HEK293T (cell line): Measurements from ENCODE around the gene PELI2.

Experiments
- CTCF ChIA-PET: fragments of 350-600 bp; formaldehyde crosslinking; extraction: SDS; loops from one replicate; lab custom pipeline; 2021; ENCODE audit warnings: antibody characterized with exemption, inconsistent platforms; lab: Yijun Ruan, JAX
- POLR2A ChIA-PET: fragments of 350-600 bp; formaldehyde crosslinking; extraction: SDS; loops from one replicate; lab custom pipeline; 2020; ENCODE audit warnings: antibody characterized with exemption, inconsistent platforms; lab: Yijun Ruan, JAX
- DNase-seq: peaks from one replicate; pipeline ENCODE4 v3.0.0; 2012; ENCODE audit warnings: mixed read lengths; ENCODE audit errors: extremely low spot score
- ARNT ChIP-seq: fragments of 450-650 bp; IDR thresholded peaks from 2 replicates; pipeline ENCODE4 v1.6.1; 2017; ENCODE audit warnings: mild to moderate bottlenecking
- BHLHE40 ChIP-seq: fragments of 450-650 bp; IDR thresholded peaks from 2 replicates; pipeline ENCODE4 v1.6.1; 2016; ENCODE audit warnings: mild to moderate bottlenecking, moderate library complexity, borderline replicate concordance
- CTBP1 ChIP-seq: fragments of 450-650 bp; IDR thresholded peaks from 2 replicates; pipeline ENCODE4 v1.6.1; 2016; ENCODE audit warnings: borderline replicate concordance
- ELF4 ChIP-seq: fragments of 450-650 bp; IDR thresholded peaks from 2 replicates; pipeline ENCODE4 v1.6.1; 2017; ENCODE audit warnings: antibody characterized with exemption
- FOXA1 ChIP-seq: fragments of 450-650 bp; IDR thresholded peaks from 2 replicates; pipeline ENCODE4 v1.6.1; 2016; ENCODE audit warnings: mild to moderate bottlenecking
- FOXK2 ChIP-seq: fragments of 450-650 bp; IDR thresholded peaks from 2 replicates; pipeline ENCODE4 v1.6.1; 2016; ENCODE audit warnings: mild to moderate bottlenecking
- FOXM1 ChIP-seq: fragments of 450-650 bp; IDR thresholded peaks from 2 replicates; pipeline ENCODE4 v1.6.1; 2017; ENCODE audit warnings: mild to moderate bottlenecking, borderline replicate concordance
- HDGF ChIP-seq: fragments of 450-650 bp; IDR thresholded peaks from 2 replicates; pipeline ENCODE4 v1.6.1; 2017; ENCODE audit warnings: antibody characterized with exemption, borderline replicate concordance
- L3MBTL2 ChIP-seq: fragments of 450-650 bp; conservative IDR thresholded peaks from 2 replicates; pipeline ENCODE4 v1.6.1; 2016; ENCODE audit warnings: mild to moderate bottlenecking
- LEF1 ChIP-seq: fragments of 450-650 bp; IDR thresholded peaks from 2 replicates; pipeline ENCODE4 v1.6.1; 2017; ENCODE audit warnings: mild to moderate bottlenecking, borderline replicate concordance
- NFRKB ChIP-seq: fragments of 450-650 bp; IDR thresholded peaks from 2 replicates; pipeline ENCODE4 v1.6.1; 2016; ENCODE audit warnings: mild to moderate bottlenecking, moderate library complexity
- SP1 ChIP-seq: fragments of 450-650 bp; IDR thresholded peaks from 2 replicates; pipeline ENCODE4 v1.6.1; 2017
- SUZ12 ChIP-seq: fragments of 450-650 bp; IDR thresholded peaks from 2 replicates; pipeline ENCODE4 v1.6.1; 2016; ENCODE audit warnings: mild to moderate bottlenecking
- TARDBP ChIP-seq: fragments of 450-650 bp; IDR thresholded peaks from 2 replicates; pipeline ENCODE4 v1.6.1; 2016
- ZNF384 ChIP-seq: fragments of 450-650 bp; IDR thresholded peaks from 2 replicates; pipeline ENCODE4 v1.6.1; 2016
- TF ChIP-seq, protein P1 (sequence below): fragments of 450-650 bp; IDR thresholded peaks from 2 replicates; pipeline ENCODE4 v1.6.1; 2016

Gene PELI2

DNA sequence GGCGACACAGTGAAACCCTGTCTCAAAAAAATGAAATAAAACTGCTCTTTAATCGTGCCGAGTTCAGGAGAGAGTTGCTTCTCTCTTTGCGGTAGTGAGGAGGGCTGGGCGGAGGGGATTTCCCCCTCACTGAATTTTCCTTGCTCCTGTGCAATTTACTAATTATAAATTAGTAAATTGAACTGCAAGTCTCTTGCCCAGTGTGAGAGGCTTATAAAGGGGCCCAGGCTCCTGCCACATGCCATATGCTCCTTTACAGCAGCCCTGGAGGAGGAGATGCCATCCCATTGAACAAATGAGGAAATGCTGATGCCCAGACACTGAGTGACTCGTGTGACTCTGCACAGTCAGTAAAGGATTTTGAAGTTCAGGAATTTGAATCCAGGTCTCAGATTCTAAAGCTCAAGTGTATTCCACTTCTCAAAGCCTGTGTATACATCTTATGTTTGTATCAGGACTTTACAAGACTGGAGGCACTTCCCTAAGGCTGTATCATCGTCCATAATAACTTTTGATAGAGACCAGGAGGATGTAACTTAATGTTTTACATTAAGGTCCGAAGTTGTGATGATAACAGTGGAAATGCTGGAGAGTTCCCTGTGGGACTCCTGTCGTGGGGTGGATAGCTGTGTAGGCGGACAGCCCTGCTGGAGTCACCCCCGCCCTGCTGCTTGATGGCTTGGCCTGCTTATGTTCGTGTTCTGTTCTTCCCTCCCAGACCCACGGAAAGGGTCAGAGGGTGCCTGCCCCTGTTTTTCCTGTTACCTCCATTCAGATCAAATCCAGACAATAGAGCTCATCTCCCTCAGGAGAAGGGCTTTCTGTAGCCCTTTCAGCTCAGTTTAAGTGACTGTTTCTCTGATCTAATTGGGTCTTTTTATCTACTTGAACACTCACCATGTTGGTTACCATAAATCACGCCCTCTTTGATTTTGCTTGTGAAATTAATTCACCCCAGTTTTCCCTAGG, 13.9 kb downstream of the PELI2 start:
- POLR2A ChIA-PET, result interaction anchor here (1.4 kb wide), 1 partner anchor 14 kb away, joined by 3 read pairs; the partner anchor contains the start of gene PELI2
- no peak for DNase-seq
- TF ChIP-seq, protein P1, sequence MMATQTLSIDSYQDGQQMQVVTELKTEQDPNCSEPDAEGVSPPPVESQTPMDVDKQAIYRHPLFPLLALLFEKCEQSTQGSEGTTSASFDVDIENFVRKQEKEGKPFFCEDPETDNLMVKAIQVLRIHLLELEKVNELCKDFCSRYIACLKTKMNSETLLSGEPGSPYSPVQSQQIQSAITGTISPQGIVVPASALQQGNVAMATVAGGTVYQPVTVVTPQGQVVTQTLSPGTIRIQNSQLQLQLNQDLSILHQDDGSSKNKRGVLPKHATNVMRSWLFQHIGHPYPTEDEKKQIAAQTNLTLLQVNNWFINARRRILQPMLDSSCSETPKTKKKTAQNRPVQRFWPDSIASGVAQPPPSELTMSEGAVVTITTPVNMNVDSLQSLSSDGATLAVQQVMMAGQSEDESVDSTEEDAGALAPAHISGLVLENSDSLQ, result no peak
- TF ChIP-seq ARNT, result no peak
- TF ChIP-seq HDGF, result no peak
- no peak for TF ChIP-seq BHLHE40
- TF ChIP-seq L3MBTL2, result no peak
- no peak for TF ChIP-seq ZNF384
- TF ChIP-seq ELF4, result no peak
- TF ChIP-seq FOXM1, result no peak
- no peak for TF ChIP-seq TARDBP
- TF ChIP-seq NFRKB, result no peak
- no peak for TF ChIP-seq LEF1
- TF ChIP-seq SP1, result no peak
- no peak for TF ChIP-seq FOXK2
- CTCF ChIA-PET, result interaction anchor here (0.6 kb wide), 1 partner anchor 14 kb away, joined by 4 read pairs; no protein-coding TSS in a partner anchor

- TF ChIP-seq, protein P1, result no peak
- TF ChIP-seq FOXK2, result no peak
- no peak for TF ChIP-seq SP1
- no peak for TF ChIP-seq FOXA1
- no peak for TF ChIP-seq LEF1
- TF ChIP-seq BHLHE40, result no peak
- no peak for TF ChIP-seq HDGF
- TF ChIP-seq ELF4, result no peak
- TF ChIP-seq SUZ12, result no peak
- POLR2A ChIA-PET, result interaction anchor here (1.5 kb wide), 1 partner anchor 15 kb away, joined by 4 read pairs; the partner anchor contains the start of gene PELI2
- no peak for DNase-seq
- CTCF ChIA-PET, result interaction anchor here (0.5 kb wide), 1 partner anchor 14 kb away, joined by 3 read pairs; no protein-coding TSS in a partner anchor
These were observed 15.3 kb downstream of the PELI2 start for GRCh38 chr14:56133547-56133946.

- no peak for DNase-seq
- CTCF ChIA-PET, result no interaction called here
- no peak for TF ChIP-seq FOXM1
- no peak for TF ChIP-seq ZNF384
- no peak for TF ChIP-seq ARNT
- TF ChIP-seq FOXA1, result no peak
- no peak for TF ChIP-seq SP1
- TF ChIP-seq BHLHE40, result no peak
- TF ChIP-seq FOXK2, result no peak
- TF ChIP-seq LEF1, result no peak
- no peak for TF ChIP-seq TARDBP
- TF ChIP-seq L3MBTL2, result no peak
- no peak for TF ChIP-seq NFRKB
- TF ChIP-seq, protein P1, result no peak
- no peak for TF ChIP-seq SUZ12
- TF ChIP-seq HDGF, result no peak
- TF ChIP-seq CTBP1, result no peak
- TF ChIP-seq ELF4, result no peak
- POLR2A ChIA-PET, result interaction anchor here (1.1 kb wide), 1 partner anchor 17 kb away, joined by 3 read pairs; the partner anchor contains the start of gene PELI2
These were observed 16.8 kb downstream of the PELI2 start for GRCh38 chr14:56135001-56135400.

GRCh38 chr14:56135668-56136067, 17.5 kb downstream of the PELI2 start:
- CTCF ChIA-PET, result no interaction called here
- TF ChIP-seq HDGF, result no peak
- TF ChIP-seq ELF4, result no peak
- no peak for TF ChIP-seq SP1
- TF ChIP-seq ZNF384, result no peak
- no peak for TF ChIP-seq FOXA1
- POLR2A ChIA-PET, result interaction anchor here (1.1 kb wide), 1 partner anchor 18 kb away, joined by 3 read pairs; the partner anchor contains the start of gene PELI2
- DNase-seq, result no peak

- CTCF ChIA-PET, result no interaction called here
- POLR2A ChIA-PET, result no interaction called here
- no peak for DNase-seq
- no peak for TF ChIP-seq SP1
- TF ChIP-seq, protein P1, result 0 out of 2 replicates have a peak, but pooled peaks have one; percentile 15
These were observed 18.6 kb downstream of the PELI2 start for GRCh38 chr14:56136571-56137452.
